ENCODE results near the gene SCGB1A1. TPM values are rescaled to one million over a fixed set of nuclear protein-coding genes. Genes with fewer than 3 reads are reported as not detected.
"Not testable (repeated sequence)": the region's sequence is repeated elsewhere in the genome, so short reads cannot be mapped to it uniquely, and the experiment has no call there.

SCGB1A1 gene
- total RNA-seq, 2 experiments from 2014 or later: not detected

GRCh38 chr11:62445314-62445740 is 26.5 kb downstream of the SCGB1A1 start:
- POLR2A ChIA-PET: interaction anchor here (0.6 to 1.2 kb wide), 4 partner anchors 17 to 806 kb away, joined by 3 read pairs; no protein-coding TSS in a partner anchor
- no peaks in the 10 kb centered on the region for H4K20me1 ChIP-seq (ENCODE audit: insufficient read depth, low read length)
- CTCF ChIA-PET (ENCODE audit: unreplicated experiment): no interaction called here
- no peaks in the 10 kb centered on the region for H3K4me1 ChIP-seq (ENCODE audit: insufficient read depth, low read length, poor library complexity, severe bottlenecking)
- TF ChIP-seq, protein P1, sequence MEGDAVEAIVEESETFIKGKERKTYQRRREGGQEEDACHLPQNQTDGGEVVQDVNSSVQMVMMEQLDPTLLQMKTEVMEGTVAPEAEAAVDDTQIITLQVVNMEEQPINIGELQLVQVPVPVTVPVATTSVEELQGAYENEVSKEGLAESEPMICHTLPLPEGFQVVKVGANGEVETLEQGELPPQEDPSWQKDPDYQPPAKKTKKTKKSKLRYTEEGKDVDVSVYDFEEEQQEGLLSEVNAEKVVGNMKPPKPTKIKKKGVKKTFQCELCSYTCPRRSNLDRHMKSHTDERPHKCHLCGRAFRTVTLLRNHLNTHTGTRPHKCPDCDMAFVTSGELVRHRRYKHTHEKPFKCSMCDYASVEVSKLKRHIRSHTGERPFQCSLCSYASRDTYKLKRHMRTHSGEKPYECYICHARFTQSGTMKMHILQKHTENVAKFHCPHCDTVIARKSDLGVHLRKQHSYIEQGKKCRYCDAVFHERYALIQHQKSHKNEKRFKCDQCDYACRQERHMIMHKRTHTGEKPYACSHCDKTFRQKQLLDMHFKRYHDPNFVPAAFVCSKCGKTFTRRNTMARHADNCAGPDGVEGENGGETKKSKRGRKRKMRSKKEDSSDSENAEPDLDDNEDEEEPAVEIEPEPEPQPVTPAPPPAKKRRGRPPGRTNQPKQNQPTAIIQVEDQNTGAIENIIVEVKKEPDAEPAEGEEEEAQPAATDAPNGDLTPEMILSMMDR (conservative IDR thresholded peaks at IDR 0.05; ENCODE audit: low read length): no peak
- TF ChIP-seq EZH2phosphoT487 (IDR thresholded peaks at IDR 0.05; ENCODE audit: borderline replicate concordance, low read depth, low read length): no peak
- no peak for DNase-seq (ENCODE audit: low spot score)
- intact Hi-C loops (cut with micrococcal nuclease; ENCODE audit: unreplicated experiment): no loop called here
- H3K9me2 ChIP-seq (ENCODE audit: insufficient read depth, low read length): no peaks in the 10 kb centered on the region
- no peaks in the 10 kb centered on the region for H3K79me2 ChIP-seq (ENCODE audit: insufficient read depth, low read depth, low read length)
- H2AFZ ChIP-seq (ENCODE audit: low read length): no peak overlapping the region
- no TSS peak for BruUV-seq (replicated peaks)
- H3K4me3 ChIP-seq (ENCODE audit: low read depth, low read length, poor library complexity, severe bottlenecking): no peak overlapping the region
- H3K9me3 ChIP-seq (ENCODE audit: low read length): no peaks in the 10 kb centered on the region
- no peak overlapping the region for H3K4me2 ChIP-seq (ENCODE audit: low read length)
- H3K27ac ChIP-seq (ENCODE audit: low read depth, low read length, poor library complexity, severe bottlenecking): no peak overlapping the region
- H3K36me3 ChIP-seq (ENCODE audit: insufficient read depth, low read length): no peaks in the 10 kb centered on the region

DNA sequence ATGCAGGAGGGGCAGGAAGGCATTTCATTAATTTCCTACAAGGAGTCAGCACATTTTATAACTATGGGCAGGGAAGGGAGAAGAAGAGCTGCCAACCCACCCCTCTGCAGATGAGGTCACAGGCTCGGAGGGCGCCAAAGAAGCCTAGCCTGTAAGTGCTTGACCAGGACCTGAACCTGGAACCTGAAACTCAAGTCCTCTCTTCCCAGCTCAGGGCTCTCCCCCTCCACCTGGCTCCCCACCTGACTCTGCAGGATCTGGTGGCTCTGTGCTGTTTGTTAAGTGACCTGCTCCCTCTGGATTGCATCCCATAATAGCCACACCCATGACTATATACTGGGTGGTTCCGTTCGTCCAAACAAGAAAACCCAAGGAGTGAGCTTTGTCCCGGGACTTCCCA is 27.3 kb downstream of the SCGB1A1 start:
- Histone ChIP-seq H3K9me2 (ENCODE audit: insufficient read depth, low read length) (no peaks in the 10 kb centered on the region), H3K4me1 (ENCODE audit: insufficient read depth, low read length, poor library complexity, severe bottlenecking) (no peaks in the 10 kb centered on the region), H3K27ac (ENCODE audit: low read depth, low read length, poor library complexity, severe bottlenecking) (no peak overlapping the region), H4K20me1 (ENCODE audit: insufficient read depth, low read length) (no peaks in the 10 kb centered on the region), H3K9me3 (ENCODE audit: low read length) (no peaks in the 10 kb centered on the region), H3K36me3 (ENCODE audit: insufficient read depth, low read length) (no peaks in the 10 kb centered on the region), H3K79me2 (ENCODE audit: insufficient read depth, low read depth, low read length) (no peaks in the 10 kb centered on the region), H3K4me2 (ENCODE audit: low read length) (no peak overlapping the region), H3K4me3 (ENCODE audit: low read depth, low read length, poor library complexity, severe bottlenecking) (no peak overlapping the region), H2AFZ (ENCODE audit: low read length) (no peak overlapping the region)
- no peak for DNase-seq (ENCODE audit: low spot score)
- TF ChIP-seq, protein P1 (conservative IDR thresholded peaks at IDR 0.05; ENCODE audit: low read length): no peak
- POLR2A ChIA-PET: interaction anchor here (0.5 kb wide), 1 partner anchor 59 kb away, joined by 3 read pairs; no protein-coding TSS in a partner anchor
- CTCF ChIA-PET (ENCODE audit: unreplicated experiment): no interaction called here
- BruUV-seq (replicated peaks): no TSS peak
- intact Hi-C loops (cut with micrococcal nuclease; ENCODE audit: unreplicated experiment): no loop called here

DNA sequence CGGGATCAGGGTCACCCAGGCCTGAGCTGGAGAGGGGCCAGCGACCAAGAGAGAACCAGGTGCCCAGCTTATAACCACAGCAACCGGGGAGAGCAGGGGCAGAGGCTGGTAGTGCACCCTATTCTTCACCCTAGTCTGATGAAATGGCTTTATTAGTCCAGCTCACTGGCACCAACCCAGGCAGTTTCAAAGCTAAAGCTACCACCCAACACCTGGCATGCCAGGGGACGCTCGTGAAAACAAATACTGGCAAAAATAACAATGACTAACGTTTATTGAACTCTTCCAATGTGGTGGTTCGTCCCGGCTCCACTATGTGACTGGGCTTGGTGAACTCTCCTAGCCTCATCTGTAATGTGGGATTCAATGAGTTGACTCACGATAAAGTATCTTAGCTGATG is 30.6 kb downstream of the SCGB1A1 start:
- Histone ChIP-seq H3K79me2 (ENCODE audit: insufficient read depth, low read depth, low read length) (no peaks in the 10 kb centered on the region), H4K20me1 (ENCODE audit: insufficient read depth, low read length) (no peaks in the 10 kb centered on the region), H3K4me2 (ENCODE audit: low read length) (no peak overlapping the region), H3K9me3 (ENCODE audit: low read length) (no peaks in the 10 kb centered on the region), H3K27ac (ENCODE audit: low read depth, low read length, poor library complexity, severe bottlenecking) (no peak overlapping the region), H2AFZ (ENCODE audit: low read length) (no peak overlapping the region), H3K4me3 (ENCODE audit: low read depth, low read length, poor library complexity, severe bottlenecking) (no peak overlapping the region), H3K9me2 (ENCODE audit: insufficient read depth, low read length) (no peaks in the 10 kb centered on the region), H3K4me1 (ENCODE audit: insufficient read depth, low read length, poor library complexity, severe bottlenecking) (no peaks in the 10 kb centered on the region), H3K36me3 (ENCODE audit: insufficient read depth, low read length) (no peaks in the 10 kb centered on the region)
- POLR2A ChIA-PET: no interaction called here
- intact Hi-C loops (cut with micrococcal nuclease; ENCODE audit: unreplicated experiment): no loop called here
- no TSS peak for BruUV-seq (replicated peaks)
- CTCF ChIA-PET (ENCODE audit: unreplicated experiment): no interaction called here
- TF ChIP-seq EZH2phosphoT487 (IDR thresholded peaks at IDR 0.05; ENCODE audit: borderline replicate concordance, low read depth, low read length): no peak
- no peak for DNase-seq (ENCODE audit: low spot score)

DNA sequence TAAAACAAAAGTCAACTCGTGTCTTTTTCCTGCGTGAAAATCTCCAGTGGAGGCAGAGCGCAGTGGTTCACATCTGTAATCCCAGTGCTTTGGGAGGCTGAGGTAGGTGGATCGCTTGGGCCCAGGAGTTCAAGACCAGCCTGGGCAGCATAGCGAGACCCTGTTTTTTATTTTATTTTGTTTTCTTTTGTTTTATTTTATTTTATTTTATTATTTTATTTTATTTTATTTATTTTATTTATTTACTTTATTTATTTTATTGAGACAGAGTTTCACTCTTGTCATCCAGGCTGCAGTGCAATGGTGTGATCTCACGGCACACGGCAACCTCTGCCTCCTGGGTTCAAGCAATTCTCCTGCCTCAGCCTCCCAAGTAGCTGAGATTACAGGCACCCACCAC is 31.1 kb downstream of the SCGB1A1 start:
- H3K9me3 ChIP-seq (ENCODE audit: low read length); H3K36me3 ChIP-seq (ENCODE audit: insufficient read depth, low read length); intact Hi-C loops (cut with micrococcal nuclease; ENCODE audit: unreplicated experiment); H3K4me1 ChIP-seq (ENCODE audit: insufficient read depth, low read length, poor library complexity, severe bottlenecking); BruUV-seq (replicated peaks); H3K4me2 ChIP-seq (ENCODE audit: low read length); DNase-seq (ENCODE audit: low spot score); H3K27ac ChIP-seq (ENCODE audit: low read depth, low read length, poor library complexity, severe bottlenecking); H3K79me2 ChIP-seq (ENCODE audit: insufficient read depth, low read depth, low read length); H3K4me3 ChIP-seq (ENCODE audit: low read depth, low read length, poor library complexity, severe bottlenecking); CTCF ChIA-PET (ENCODE audit: unreplicated experiment); POLR2A ChIA-PET; H2AFZ ChIP-seq (ENCODE audit: low read length); H4K20me1 ChIP-seq (ENCODE audit: insufficient read depth, low read length); H3K9me2 ChIP-seq (ENCODE audit: insufficient read depth, low read length): not testable (repeated sequence)
